ENCODE data around the gene ANO6. TPM values are rescaled to one million over a fixed set of nuclear protein-coding genes. Genes with fewer than 3 reads are reported as not detected.

The ANO6 gene
- total and polyA plus RNA-seq, 2 of the 4 experiments (the other 2 are of a cell fraction) = 21.6 to 41.0 TPM

DNA sequence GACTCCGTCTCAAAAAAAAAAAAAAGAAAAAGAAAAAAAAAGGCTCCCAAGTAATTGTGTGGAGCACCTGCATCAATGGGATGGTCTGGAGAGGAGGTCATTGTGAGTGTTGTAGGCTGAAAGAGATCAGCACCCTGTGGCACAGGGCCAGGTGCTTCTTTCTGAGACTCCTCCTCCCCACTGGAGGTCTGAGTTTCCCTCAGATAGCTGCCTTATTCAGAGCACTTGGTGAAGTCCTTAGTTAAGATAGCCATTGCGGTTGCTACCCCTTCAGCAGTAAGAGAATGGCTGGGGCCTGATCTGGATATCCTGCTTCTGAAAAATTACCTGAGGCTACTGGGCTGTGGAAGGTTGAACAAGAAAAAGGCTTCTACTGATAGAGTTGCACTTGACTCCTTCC lies 69.8 kb downstream of the ANO6 start:
- DNase-seq (no peak), ATAC-seq (ENCODE audit: low read depth) (no peak)
- Histone ChIP-seq H3K4me1 (ENCODE audit: control insufficient read depth, insufficient read depth, low read length) (peaks cover 22% of the 10 kb centered on the region), H4K5ac (ENCODE audit: low read depth, low read length) (0 out of 2 replicates have a peak overlapping the region, but pooled peaks have one; percentile 18), H3K9me3 (ENCODE audit: control insufficient read depth, insufficient read depth, low read length) (no peaks in the 10 kb centered on the region), H2BK120ac (ENCODE audit: low read depth, low read length) (peak overlapping the region; percentile 11; the same call in 1 of the 2 replicates), H2AK9ac (replicated peaks; ENCODE audit: low read depth, low read length, poor library complexity) (no peak overlapping the region), H4K20me1 (ENCODE audit: insufficient read depth, low read length) (peaks cover 5% of the 10 kb centered on the region; the same call in 1 of the 2 replicates), H3K18ac (ENCODE audit: low read depth, low read length) (peak overlapping the region; percentile 9; the same call in 1 of the 2 replicates), H3K4ac (ENCODE audit: low read depth, low read length) (peak overlapping the region; percentile 66), H3K9ac (ENCODE audit: low read depth, low read length) (no peak overlapping the region), H2BK5ac (ENCODE audit: low read depth, low read length, poor library complexity, severe bottlenecking) (peak overlapping the region; percentile 2), H2AFZ (replicated peaks; ENCODE audit: low read length, poor library complexity) (no peak overlapping the region), H3K4me2 (ENCODE audit: low read depth, low read length) (no peak overlapping the region), H3K23ac (ENCODE audit: low read depth, low read length) (no peak overlapping the region), H3K27me3 (ENCODE audit: control insufficient read depth, insufficient read depth, low read length) (no peaks in the 10 kb centered on the region), H3K4me3 (ENCODE audit: insufficient read depth, low read depth, low read length) (no peak overlapping the region), H3K14ac (replicated peaks; ENCODE audit: low read depth, low read length) (peak overlapping the region; percentile 63; the same call in 1 of the 2 replicates), H3K56ac (ENCODE audit: extremely low read depth, insufficient read depth, low read length) (no peak overlapping the region), H4K8ac (ENCODE audit: low read depth in 2 of 2, low read length in 2 of 2) (no peak overlapping the region), H3K27ac (ENCODE audit: insufficient read depth, low read length) (no peak overlapping the region; the same call in 1 of the 2 replicates), H2BK15ac (ENCODE audit: low read depth, low read length) (no peak overlapping the region), H2AK5ac (ENCODE audit: low read depth, low read length) (peak overlapping the region; percentile 20), H4K91ac (ENCODE audit: insufficient read depth, low read depth, low read length) (peak overlapping the region; percentile 2), H2BK20ac (ENCODE audit: low read depth, low read length) (peak overlapping the region; percentile 45; the same call in 1 of the 2 replicates), H3K9me1 (ENCODE audit: insufficient read depth, low read length) (peaks cover 11% of the 10 kb centered on the region), H3K79me1 (ENCODE audit: low read depth in 1 of 2, low read length in 2 of 2) (peaks cover 33 to 71% of the 10 kb centered on the region in 2 experiments), H3K36me3 (ENCODE audit: control insufficient read depth, insufficient read depth, low read length) (no peaks in the 10 kb centered on the region)
- WGBS, 2 experiments (ENCODE audit: extremely low coverage in 2 of 2, insufficient read length in 1 of 2) = no CpG with 5 or more reads among the region's 2 CpGs
- POLR2A ChIA-PET (ENCODE audit: unreplicated experiment) = no interaction called here
- no peak for TF ChIP-seq RCOR1 (IDR thresholded peaks at IDR 0.05; ENCODE audit: insufficient replicate concordance, low read length)
- TF ChIP-seq CEBPB (IDR thresholded peaks at IDR 0.05; ENCODE audit: low read depth, low read length) = no peak
- no peak for TF ChIP-seq CHD1 (IDR thresholded peaks at IDR 0.05; ENCODE audit: low read depth, low read length)
- TF ChIP-seq, protein P1, sequence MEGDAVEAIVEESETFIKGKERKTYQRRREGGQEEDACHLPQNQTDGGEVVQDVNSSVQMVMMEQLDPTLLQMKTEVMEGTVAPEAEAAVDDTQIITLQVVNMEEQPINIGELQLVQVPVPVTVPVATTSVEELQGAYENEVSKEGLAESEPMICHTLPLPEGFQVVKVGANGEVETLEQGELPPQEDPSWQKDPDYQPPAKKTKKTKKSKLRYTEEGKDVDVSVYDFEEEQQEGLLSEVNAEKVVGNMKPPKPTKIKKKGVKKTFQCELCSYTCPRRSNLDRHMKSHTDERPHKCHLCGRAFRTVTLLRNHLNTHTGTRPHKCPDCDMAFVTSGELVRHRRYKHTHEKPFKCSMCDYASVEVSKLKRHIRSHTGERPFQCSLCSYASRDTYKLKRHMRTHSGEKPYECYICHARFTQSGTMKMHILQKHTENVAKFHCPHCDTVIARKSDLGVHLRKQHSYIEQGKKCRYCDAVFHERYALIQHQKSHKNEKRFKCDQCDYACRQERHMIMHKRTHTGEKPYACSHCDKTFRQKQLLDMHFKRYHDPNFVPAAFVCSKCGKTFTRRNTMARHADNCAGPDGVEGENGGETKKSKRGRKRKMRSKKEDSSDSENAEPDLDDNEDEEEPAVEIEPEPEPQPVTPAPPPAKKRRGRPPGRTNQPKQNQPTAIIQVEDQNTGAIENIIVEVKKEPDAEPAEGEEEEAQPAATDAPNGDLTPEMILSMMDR (conservative IDR thresholded peaks at IDR 0.05; ENCODE audit: low read depth, low read length) = no peak
- TF ChIP-seq, protein P2, sequence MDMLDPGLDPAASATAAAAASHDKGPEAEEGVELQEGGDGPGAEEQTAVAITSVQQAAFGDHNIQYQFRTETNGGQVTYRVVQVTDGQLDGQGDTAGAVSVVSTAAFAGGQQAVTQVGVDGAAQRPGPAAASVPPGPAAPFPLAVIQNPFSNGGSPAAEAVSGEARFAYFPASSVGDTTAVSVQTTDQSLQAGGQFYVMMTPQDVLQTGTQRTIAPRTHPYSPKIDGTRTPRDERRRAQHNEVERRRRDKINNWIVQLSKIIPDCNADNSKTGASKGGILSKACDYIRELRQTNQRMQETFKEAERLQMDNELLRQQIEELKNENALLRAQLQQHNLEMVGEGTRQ (IDR thresholded peaks at IDR 0.05; ENCODE audit: low read depth, low read length) = no peak
- TF ChIP-seq NFE2L2 (IDR thresholded peaks at IDR 0.05; ENCODE audit: low read depth, low read length) = no peak
- TF ChIP-seq, protein P3, sequence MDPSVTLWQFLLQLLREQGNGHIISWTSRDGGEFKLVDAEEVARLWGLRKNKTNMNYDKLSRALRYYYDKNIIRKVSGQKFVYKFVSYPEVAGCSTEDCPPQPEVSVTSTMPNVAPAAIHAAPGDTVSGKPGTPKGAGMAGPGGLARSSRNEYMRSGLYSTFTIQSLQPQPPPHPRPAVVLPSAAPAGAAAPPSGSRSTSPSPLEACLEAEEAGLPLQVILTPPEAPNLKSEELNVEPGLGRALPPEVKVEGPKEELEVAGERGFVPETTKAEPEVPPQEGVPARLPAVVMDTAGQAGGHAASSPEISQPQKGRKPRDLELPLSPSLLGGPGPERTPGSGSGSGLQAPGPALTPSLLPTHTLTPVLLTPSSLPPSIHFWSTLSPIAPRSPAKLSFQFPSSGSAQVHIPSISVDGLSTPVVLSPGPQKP (IDR thresholded peaks at IDR 0.05; ENCODE audit: borderline replicate concordance, low read depth, low read length) = no peak
- TF ChIP-seq MAFK (IDR thresholded peaks at IDR 0.05; ENCODE audit: low read depth, low read length) = no peak
- dilution Hi-C loops (cut with HindIII; ENCODE audit: low sequenced_read_pairs, unreplicated experiment) = no loop called here
- CTCF ChIA-PET = no interaction called here
- in situ Hi-C loops (cut with MboI; ENCODE audit: low sequenced_read_pairs) = no loop called here
- BruUV-seq (replicated peaks) = no TSS peak
- intact Hi-C loops (cut with micrococcal nuclease) = no loop called here

Measured in IMR-90 (cell line).